ENCODE results near the gene ZCCHC17. TPM values are rescaled to one million over a fixed set of nuclear protein-coding genes. Genes with fewer than 3 reads are reported as not detected.
"Not testable (repeated sequence)": the region's sequence is repeated elsewhere in the genome, so short reads cannot be mapped to it uniquely, and the experiment has no call there.

Gene ZCCHC17
- total RNA-seq, 1 donor from 2014 or later, result 39.2 TPM

GRCh38 chr1:31380181-31380580, 83.3 kb downstream of the ZCCHC17 start:
- no peak for DNase-seq (ENCODE audit: low read depth)
- H3K4me3 ChIP-seq (ENCODE audit: low read depth, low read length), result no peak overlapping the region
- TF ChIP-seq CTCF (conservative IDR thresholded peaks at IDR 0.05; ENCODE audit: low read depth, low read length), result no peak

- no peak for DNase-seq (ENCODE audit: low read depth)
- no peak for TF ChIP-seq CTCF (conservative IDR thresholded peaks at IDR 0.05; ENCODE audit: low read depth, low read length)
Measured at GRCh38 chr1:31381394-31382294, 84.8 kb downstream of the ZCCHC17 start.

GRCh38 chr1:31382379-31382989, 85.7 kb downstream of the ZCCHC17 start:
- no peak for DNase-seq (ENCODE audit: low read depth)
- no peak overlapping the region for H3K4me3 ChIP-seq (ENCODE audit: low read depth, low read length)
- TF ChIP-seq CTCF (conservative IDR thresholded peaks at IDR 0.05; ENCODE audit: low read depth, low read length), result no peak

More at GRCh38 chr1:31381394-31382294, 84.8 kb downstream of the ZCCHC17 start:
- H3K4me3 ChIP-seq (ENCODE audit: low read depth, low read length), result no peak overlapping the region

GRCh38 chr1:31383967-31384366, 87.1 kb downstream of the ZCCHC17 start:
- H3K4me3 ChIP-seq (ENCODE audit: low read depth, low read length), result no peak overlapping the region
- DNase-seq (ENCODE audit: low read depth), result no peak
- no peak for TF ChIP-seq CTCF (conservative IDR thresholded peaks at IDR 0.05; ENCODE audit: low read depth, low read length)

GRCh38 chr1:31386576-31387243, 89.9 kb downstream of the ZCCHC17 start:
- not testable (repeated sequence) for H3K4me3 ChIP-seq (ENCODE audit: low read depth, low read length); DNase-seq (ENCODE audit: low read depth)

GRCh38 chr1:31387612-31388011, 90.8 kb downstream of the ZCCHC17 start:
- no peak overlapping the region for H3K4me3 ChIP-seq (ENCODE audit: low read depth, low read length)
- TF ChIP-seq CTCF (conservative IDR thresholded peaks at IDR 0.05; ENCODE audit: low read depth, low read length), result no peak
- no peak for DNase-seq (ENCODE audit: low read depth)

GRCh38 chr1:31389616-31390015, 92.8 kb downstream of the ZCCHC17 start:
- H3K4me3 ChIP-seq (ENCODE audit: low read depth, low read length), result no peak overlapping the region
- no peak for DNase-seq (ENCODE audit: low read depth)
- TF ChIP-seq CTCF (conservative IDR thresholded peaks at IDR 0.05; ENCODE audit: low read depth, low read length), result no peak
